Transverse colon (tissue), 4 donors: ENCODE measurements around the gene DOP1B. TPM values are rescaled to one million over a fixed set of nuclear protein-coding genes. Genes with fewer than 3 reads are reported as not detected.
"Not testable (repeated sequence)": the region's sequence is repeated elsewhere in the genome, so short reads cannot be mapped to it uniquely, and the experiment has no call there.

Source experiments
- DNase-seq: peaks from one replicate; pipeline ENCODE4 v3.0.0-alpha.2; 2019
- H3K27ac ChIP-seq, 4 donors: fragments of 200-600 bp; sonication (generic); 2 replicates each; pipeline ENCODE4 v1.5.1; 2016 to 2018; ENCODE audit warnings: inconsistent platforms in 4 of 4
- H3K27me3 ChIP-seq: fragments of 200-600 bp; sonication (generic); 2 replicates; pipeline ENCODE4 v1.5.1; 2017; ENCODE audit warnings: inconsistent platforms
- H3K36me3 ChIP-seq, 4 donors: fragments of 200-600 bp; sonication (generic); 2 replicates each; pipeline ENCODE4 v1.5.1; 2017 to 2019; ENCODE audit warnings: inconsistent platforms in 4 of 4
- H3K4me1 ChIP-seq, 4 donors: fragments of 200-600 bp; sonication (generic); 2 replicates each; pipeline ENCODE4 v1.5.1; 2017 to 2020; ENCODE audit warnings: inconsistent platforms in 4 of 4
- H3K4me3 ChIP-seq, 4 donors: fragments of 200-600 bp; sonication (generic); 1 replicate in 1 of 4; 2 replicates in 3 of 4; pipeline versions ENCODE4 v1.5.1 to v1.6.1; 2017 to 2019; ENCODE audit warnings: inconsistent platforms in 4 of 4
- H3K9me3 ChIP-seq, 2 donors: fragments of 200-600 bp; sonication (generic); 2 replicates each; pipeline ENCODE4 v1.5.1; 2017 to 2019; ENCODE audit warnings: inconsistent platforms in 2 of 2
- EP300 ChIP-seq: sonication (generic); formaldehyde crosslinking; IDR thresholded peaks from one replicate; pipeline ENCODE4 v1.6.1; 2017; ENCODE audit warnings: antibody characterized with exemption, low read depth
- POLR2A ChIP-seq: fragments of 450-650 bp; IDR thresholded peaks from one replicate; pipeline ENCODE4 v1.6.1; 2016; ENCODE audit warnings: antibody characterized with exemption, mild to moderate bottlenecking, moderate library complexity
- POLR2AphosphoS5 ChIP-seq, 3 donors: sonication (generic); formaldehyde crosslinking; IDR thresholded peaks; one replicate each; pipeline ENCODE4 v1.6.1; 2016; ENCODE audit warnings: antibody characterized with exemption in 3 of 3
- WGBS, 2 donors: methylation state at CpG; one replicate each; pipeline ENCODE4 v1.1.5; 2018; ENCODE audit warnings: low coverage in 1 of 2; 5-methylcytosine and 5-hydroxymethylcytosine counted together
- in situ Hi-C, 4 donors: fragments of 200-750 bp; cut with MboI; loops; one replicate each; pipeline versions ENCODE4 v1.15.0 to v1.15.1; 2017; ENCODE audit warnings: low sequenced_read_pairs in 3 of 4, low pct_ligation_motif_present in 1 of 4, low pct_unique_long_range_greater_than_20kb in 1 of 4
- intact Hi-C: fragments of 100-400 bp; cut with DNase I; formaldehyde crosslinking; loops from one replicate; pipeline ENCODE4 v1.15.1; 2023; ENCODE audit warnings: low total_unique reads
- total RNA-seq, 4 donors: library from RNA; depleted of rRNA; stranded (reverse); fragments of >200 nt; gene quantifications; one replicate each; pipeline ENCODE4 v1.1.0, GENCODE V29; 2016
- TF ChIP-seq, protein P1 (sequence below), 5 experiments: fragments of 200-600 bp in 3 of 5; fragments of 450-650 bp in 2 of 5; sonication (generic) in 3 of 5; IDR thresholded peaks; 1 replicate in 2 of 5; 2 replicates in 3 of 5; pipeline ENCODE4 v1.5.1; 2016 to 2017; ENCODE audit warnings: antibody characterized with exemption in 5 of 5, inconsistent platforms in 3 of 5, mild to moderate bottlenecking in 2 of 5, moderate library complexity in 1 of 5

Gene DOP1B
- total RNA-seq, 4 donors from 2014 or later = 49.4 to 74.4 (median 61.0) TPM

DNA sequence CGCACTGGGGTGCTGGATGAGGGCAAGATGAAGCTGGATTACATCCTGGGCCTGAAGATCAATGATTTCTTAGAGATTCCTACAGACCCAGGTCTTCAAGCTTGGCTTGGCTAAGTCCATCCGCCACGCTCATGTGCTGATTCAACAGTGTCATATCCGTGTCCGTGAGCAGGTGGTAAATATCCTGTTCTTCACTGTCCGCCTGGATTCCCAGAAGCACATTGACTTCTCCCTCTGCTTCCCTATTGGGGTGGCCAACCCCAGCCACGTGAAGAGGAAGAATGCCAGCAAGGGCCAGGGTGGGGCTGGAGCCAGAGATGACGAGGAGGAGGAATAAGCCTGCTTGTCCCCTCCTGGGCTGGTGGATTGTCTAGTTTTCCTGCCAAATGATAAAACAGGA, 23.9 kb upstream of the DOP1B start:
- peak; percentile 43 for DNase-seq
- H3K27me3 ChIP-seq = no peaks in the 10 kb centered on the region
- H3K27ac ChIP-seq = no peak overlapping the region
- no peak overlapping the region for H3K4me3 ChIP-seq
- no peaks in the 10 kb centered on the region for H3K36me3 ChIP-seq
- intact Hi-C loops (no loop called here), in situ Hi-C loops (loop anchor here in 2 of 4 donors (25.0 kb wide), 1 partner anchor 205 kb away; no protein-coding TSS in a partner anchor)
- TF ChIP-seq, protein P1, sequence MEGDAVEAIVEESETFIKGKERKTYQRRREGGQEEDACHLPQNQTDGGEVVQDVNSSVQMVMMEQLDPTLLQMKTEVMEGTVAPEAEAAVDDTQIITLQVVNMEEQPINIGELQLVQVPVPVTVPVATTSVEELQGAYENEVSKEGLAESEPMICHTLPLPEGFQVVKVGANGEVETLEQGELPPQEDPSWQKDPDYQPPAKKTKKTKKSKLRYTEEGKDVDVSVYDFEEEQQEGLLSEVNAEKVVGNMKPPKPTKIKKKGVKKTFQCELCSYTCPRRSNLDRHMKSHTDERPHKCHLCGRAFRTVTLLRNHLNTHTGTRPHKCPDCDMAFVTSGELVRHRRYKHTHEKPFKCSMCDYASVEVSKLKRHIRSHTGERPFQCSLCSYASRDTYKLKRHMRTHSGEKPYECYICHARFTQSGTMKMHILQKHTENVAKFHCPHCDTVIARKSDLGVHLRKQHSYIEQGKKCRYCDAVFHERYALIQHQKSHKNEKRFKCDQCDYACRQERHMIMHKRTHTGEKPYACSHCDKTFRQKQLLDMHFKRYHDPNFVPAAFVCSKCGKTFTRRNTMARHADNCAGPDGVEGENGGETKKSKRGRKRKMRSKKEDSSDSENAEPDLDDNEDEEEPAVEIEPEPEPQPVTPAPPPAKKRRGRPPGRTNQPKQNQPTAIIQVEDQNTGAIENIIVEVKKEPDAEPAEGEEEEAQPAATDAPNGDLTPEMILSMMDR (IDR thresholded peaks at IDR 0.05) = no peak
- no peak for TF ChIP-seq EP300
- TF ChIP-seq POLR2A = no peak
- no peak for TF ChIP-seq POLR2AphosphoS5 (IDR thresholded peaks at IDR 0.05)
- peaks cover 0 to 38% (median 25%) of the 10 kb centered on the region in 4 donors for H3K4me1 ChIP-seq
- 89% methylated on average over 8 of the region's 8 CpGs; no CpG with 5 or more reads in 1 of the 2 donors for WGBS, 2 donors
- H3K9me3 ChIP-seq = no peaks in the 10 kb centered on the region

DNA sequence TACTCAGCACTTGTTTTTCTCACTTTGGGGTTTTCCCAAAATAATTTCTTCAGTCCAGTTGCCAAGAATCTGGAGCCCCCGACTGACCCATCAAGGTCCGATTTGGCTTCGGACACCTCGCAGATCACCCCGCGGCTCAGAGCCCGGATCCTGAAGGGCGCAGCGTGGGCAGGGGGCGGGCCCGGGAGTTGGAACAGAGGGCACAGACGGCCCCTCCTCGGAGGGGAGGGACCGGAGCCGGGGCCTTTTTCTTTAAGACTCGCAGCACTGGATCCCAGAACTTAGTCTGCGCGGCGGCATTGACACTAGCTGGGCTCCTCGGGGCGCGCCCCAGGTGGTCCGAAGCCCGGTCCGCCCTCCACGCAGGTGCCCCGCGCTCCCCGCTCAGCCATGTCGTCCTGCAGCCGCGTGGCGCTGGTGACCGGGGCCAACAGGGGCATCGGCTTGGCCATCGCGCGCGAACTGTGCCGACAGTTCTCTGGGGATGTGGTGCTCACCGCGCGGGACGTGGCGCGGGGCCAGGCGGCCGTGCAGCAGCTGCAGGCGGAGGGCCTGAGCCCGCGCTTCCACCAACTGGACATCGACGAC, 21.7 kb upstream of the DOP1B start, which contains the start of gene CBR3:
Gene CBR3, plus strand, starts transcription at position 277 of the 588 bp plus-strand sequence. Its CDS starts 114 bp downstream, at position 391.
- Histone ChIP-seq H3K4me3 (peak within 1 kb of the TSS; percentile 38 to 73 (median 50)), H3K27ac (peak within 1 kb of the TSS; percentile 87 to 94 (median 90)), H3K4me1 (peaks cover 0 to 35% (median 23%) of the 10 kb centered on the region in 4 donors), H3K9me3 (no peaks in the 10 kb centered on the region), H3K36me3 (no peaks in the 10 kb centered on the region), H3K27me3 (no peaks in the 10 kb centered on the region)
- TF ChIP-seq POLR2AphosphoS5 (IDR thresholded peaks at IDR 0.05) = peak in 1 of 3 donors; percentile 44
- TF ChIP-seq, protein P1 (IDR thresholded peaks at IDR 0.05) = no peak
- TF ChIP-seq POLR2A = no peak
- no peak for TF ChIP-seq EP300
- peak; percentile 55 for DNase-seq
- 1% methylated on average over 30 of the region's 53 CpGs; no CpG with 5 or more reads in 1 of the 2 donors for WGBS, 2 donors
- intact Hi-C loops = no loop called here
- in situ Hi-C loops = loop anchor here in 2 of 4 donors (25.0 kb wide), 1 partner anchor 202 kb away; no protein-coding TSS in a partner anchor

DNA sequence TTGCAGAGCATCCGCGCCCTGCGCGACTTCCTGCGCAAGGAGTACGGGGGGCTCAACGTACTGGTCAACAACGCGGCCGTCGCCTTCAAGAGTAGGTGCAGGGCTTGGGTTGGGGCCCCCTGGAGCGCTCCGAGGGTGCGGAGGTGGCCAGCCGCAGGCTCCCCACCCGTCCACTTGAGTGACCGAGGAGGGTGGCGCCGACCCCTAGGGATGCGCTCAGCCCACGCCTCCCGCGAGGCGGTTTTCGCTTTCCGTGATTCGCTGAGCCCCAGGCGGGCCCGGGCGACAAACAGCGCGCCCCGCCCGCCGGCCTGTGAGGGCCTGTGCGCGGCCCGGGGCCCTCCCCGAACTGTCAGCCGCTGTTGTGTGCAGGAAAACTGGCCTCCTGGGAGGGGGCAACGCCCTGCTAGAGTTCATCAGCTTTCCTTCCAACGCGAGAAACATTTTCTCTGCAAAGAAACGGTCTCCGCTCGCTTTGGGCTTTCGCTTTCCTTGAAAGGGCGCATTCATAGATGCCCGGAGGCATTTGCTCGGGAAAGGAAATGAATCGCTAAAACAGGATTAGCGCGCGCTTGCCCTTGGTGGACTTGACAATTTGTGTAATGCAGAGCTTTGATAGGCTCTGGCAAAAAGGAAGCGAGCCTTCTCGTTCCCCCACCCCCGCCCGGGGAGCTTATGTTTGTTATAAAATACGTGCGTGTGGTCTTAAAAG, 21.1 kb upstream of the DOP1B start:
- H3K27me3 ChIP-seq = no peaks in the 10 kb centered on the region
- H3K4me3 ChIP-seq = peak overlapping the region; percentile 38 to 73 (median 50)
- in situ Hi-C loops (loop anchor here in 2 of 4 donors (25.0 kb wide), 1 partner anchor 202 kb away; no protein-coding TSS in a partner anchor), intact Hi-C loops (no loop called here)
- peaks cover 0 to 33% (median 23%) of the 10 kb centered on the region in 4 donors for H3K4me1 ChIP-seq
- DNase-seq = peak; percentile 62
- H3K27ac ChIP-seq = peak overlapping the region; percentile 87 to 94 (median 90)
- TF ChIP-seq POLR2AphosphoS5 (IDR thresholded peaks at IDR 0.05) = peak; percentile 39 to 73 (median 53)
- TF ChIP-seq, protein P1 (IDR thresholded peaks at IDR 0.05) = no peak
- TF ChIP-seq POLR2A = peak; percentile 67
- TF ChIP-seq EP300 = no peak
- 0 to 1% methylated on average over 15 to 52 of the region's 60 CpGs for WGBS, 2 donors
- no peaks in the 10 kb centered on the region for H3K9me3 ChIP-seq
- H3K36me3 ChIP-seq = no peaks in the 10 kb centered on the region

DNA sequence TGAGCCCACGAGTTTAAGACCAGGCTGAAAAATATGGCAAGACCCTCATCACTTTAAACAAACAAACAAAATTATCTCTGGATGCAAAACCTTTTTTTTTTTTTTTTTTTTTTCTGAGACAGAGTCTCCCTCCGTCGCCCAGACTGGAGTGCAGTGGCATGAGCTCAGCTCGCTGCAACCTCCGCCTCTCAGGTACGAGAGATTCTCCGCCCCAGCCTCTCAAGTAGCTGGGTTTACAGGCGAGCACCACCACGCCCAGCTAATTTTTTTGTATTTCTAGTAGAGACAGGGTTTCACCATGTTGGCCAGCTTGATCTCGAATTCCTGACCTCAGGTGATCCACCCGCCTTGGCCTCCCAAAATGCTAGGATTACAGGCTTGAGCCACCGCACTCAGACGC, 16.8 kb upstream of the DOP1B start:
- H3K27me3 ChIP-seq, H3K4me3 ChIP-seq, H3K36me3 ChIP-seq, H3K27ac ChIP-seq, DNase-seq, H3K9me3 ChIP-seq: not testable (repeated sequence)
- 89 to 96% methylated on average over 1 to 13 of the region's 13 CpGs for WGBS, 2 donors
- in situ Hi-C loops (loop anchor here in 3 of 4 donors (10.0 to 25.0 kb wide), 3 partner anchors 75 to 198 kb away; no protein-coding TSS in a partner anchor), intact Hi-C loops (loop anchor here (10.0 kb wide), 1 partner anchor 185 kb away; the partner anchor contains the start of gene MORC3)
- peaks cover 9 to 32% (median 16%) of the 10 kb centered on the region in 4 donors for H3K4me1 ChIP-seq
